ENCODE data around the gene COQ9.

COQ9 gene

GRCh38 chr16:57489229-57489628 lies 42.0 kb downstream of the COQ9 start:
- TF ChIP-seq, protein P1, sequence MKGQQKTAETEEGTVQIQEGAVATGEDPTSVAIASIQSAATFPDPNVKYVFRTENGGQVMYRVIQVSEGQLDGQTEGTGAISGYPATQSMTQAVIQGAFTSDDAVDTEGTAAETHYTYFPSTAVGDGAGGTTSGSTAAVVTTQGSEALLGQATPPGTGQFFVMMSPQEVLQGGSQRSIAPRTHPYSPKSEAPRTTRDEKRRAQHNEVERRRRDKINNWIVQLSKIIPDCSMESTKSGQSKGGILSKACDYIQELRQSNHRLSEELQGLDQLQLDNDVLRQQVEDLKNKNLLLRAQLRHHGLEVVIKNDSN (IDR thresholded peaks at IDR 0.05), result no peak
- TF ChIP-seq CEBPB (IDR thresholded peaks at IDR 0.05) (no peak), EGR1 (IDR thresholded peaks at IDR 0.05) (no peak), MAX (IDR thresholded peaks at IDR 0.05) (no peak), CREB1 (IDR thresholded peaks at IDR 0.05; ENCODE audit: low read depth) (no peak), TAF1 (IDR thresholded peaks at IDR 0.05; ENCODE audit: low read depth) (no peak), EP300 (IDR thresholded peaks at IDR 0.05; ENCODE audit: borderline replicate concordance) (no peak), RAD21 (IDR thresholded peaks at IDR 0.05; ENCODE audit: low read depth) (no peak), ZBTB7A (IDR thresholded peaks at IDR 0.05; ENCODE audit: low read depth) (no peak), FOXM1 (IDR thresholded peaks at IDR 0.05; ENCODE audit: borderline replicate concordance, low read depth) (no peak), TCF12 (IDR thresholded peaks at IDR 0.05; ENCODE audit: low read depth) (no peak), YY1 (IDR thresholded peaks at IDR 0.05; ENCODE audit: low read depth) (no peak), REST (IDR thresholded peaks at IDR 0.05; ENCODE audit: low read depth) (no peak), TEAD4 (IDR thresholded peaks at IDR 0.05) (no peak), NFIC (IDR thresholded peaks at IDR 0.05) (no peak)

DNA sequence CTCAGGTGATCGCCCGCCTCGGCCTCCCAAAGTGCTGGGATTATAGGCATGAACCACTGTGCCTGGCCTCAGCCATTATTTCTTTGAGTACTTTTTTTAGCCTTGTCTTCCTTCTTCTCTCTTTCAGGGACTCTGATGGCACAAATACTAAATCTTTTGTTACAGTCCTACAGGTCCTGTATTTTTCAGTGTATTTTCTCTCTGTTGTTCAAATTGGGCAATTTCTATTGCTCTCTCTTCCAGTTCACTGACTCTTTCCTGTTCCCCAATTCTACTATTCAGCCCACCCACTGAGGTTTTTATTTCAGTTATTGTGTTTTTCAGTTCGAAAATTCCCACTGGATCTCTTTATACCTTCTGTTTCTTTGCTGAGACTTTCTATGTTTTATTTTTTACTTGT lies 46.5 kb downstream of the COQ9 start:
- no peak for TF ChIP-seq TEAD4 (IDR thresholded peaks at IDR 0.05)
- TF ChIP-seq NFIC (IDR thresholded peaks at IDR 0.05), result no peak
- TF ChIP-seq TAF1 (IDR thresholded peaks at IDR 0.05; ENCODE audit: low read depth), result no peak
- TF ChIP-seq MAX (IDR thresholded peaks at IDR 0.05), result no peak
- no peak for TF ChIP-seq ZBTB7A (IDR thresholded peaks at IDR 0.05; ENCODE audit: low read depth)
- TF ChIP-seq, protein P1 (IDR thresholded peaks at IDR 0.05), result no peak
- TF ChIP-seq FOXM1 (IDR thresholded peaks at IDR 0.05; ENCODE audit: borderline replicate concordance, low read depth), result no peak
- TF ChIP-seq TCF12 (IDR thresholded peaks at IDR 0.05; ENCODE audit: low read depth), result no peak

DNA sequence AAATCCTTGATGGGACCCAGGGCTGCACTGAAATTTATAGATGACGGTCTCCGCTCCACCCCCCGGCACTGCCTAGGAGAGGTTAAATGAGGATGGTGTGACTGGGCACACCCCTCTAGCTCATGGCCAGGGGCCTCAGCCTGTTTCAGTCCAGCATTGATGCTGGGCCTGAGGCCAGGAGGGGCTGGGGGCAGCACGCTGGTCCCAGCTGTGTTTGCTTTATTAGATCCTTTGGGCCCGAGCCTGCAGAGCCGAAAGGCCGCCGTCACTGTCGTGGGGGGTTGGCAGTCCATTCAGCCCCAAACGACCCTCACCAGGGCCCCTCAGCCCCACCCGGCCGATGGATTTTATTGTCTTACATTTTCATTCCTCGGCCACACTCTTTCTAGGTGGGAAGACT lies 49.8 kb downstream of the COQ9 start:
- TF ChIP-seq ZBTB7A (IDR thresholded peaks at IDR 0.05; ENCODE audit: low read depth) (no peak), RAD21 (IDR thresholded peaks at IDR 0.05; ENCODE audit: low read depth) (no peak), YY1 (IDR thresholded peaks at IDR 0.05; ENCODE audit: low read depth) (no peak), TEAD4 (IDR thresholded peaks at IDR 0.05) (no peak), EP300 (IDR thresholded peaks at IDR 0.05; ENCODE audit: borderline replicate concordance) (no peak), NFIC (IDR thresholded peaks at IDR 0.05) (no peak), EGR1 (IDR thresholded peaks at IDR 0.05) (no peak), REST (IDR thresholded peaks at IDR 0.05; ENCODE audit: low read depth) (no peak), FOXM1 (IDR thresholded peaks at IDR 0.05; ENCODE audit: borderline replicate concordance, low read depth) (no peak), TAF1 (IDR thresholded peaks at IDR 0.05; ENCODE audit: low read depth) (no peak), CREB1 (IDR thresholded peaks at IDR 0.05; ENCODE audit: low read depth) (no peak), MAX (IDR thresholded peaks at IDR 0.05) (no peak), CEBPB (IDR thresholded peaks at IDR 0.05) (no peak), TCF12 (IDR thresholded peaks at IDR 0.05; ENCODE audit: low read depth) (no peak)
- TF ChIP-seq, protein P1 (IDR thresholded peaks at IDR 0.05), result no peak

DNA sequence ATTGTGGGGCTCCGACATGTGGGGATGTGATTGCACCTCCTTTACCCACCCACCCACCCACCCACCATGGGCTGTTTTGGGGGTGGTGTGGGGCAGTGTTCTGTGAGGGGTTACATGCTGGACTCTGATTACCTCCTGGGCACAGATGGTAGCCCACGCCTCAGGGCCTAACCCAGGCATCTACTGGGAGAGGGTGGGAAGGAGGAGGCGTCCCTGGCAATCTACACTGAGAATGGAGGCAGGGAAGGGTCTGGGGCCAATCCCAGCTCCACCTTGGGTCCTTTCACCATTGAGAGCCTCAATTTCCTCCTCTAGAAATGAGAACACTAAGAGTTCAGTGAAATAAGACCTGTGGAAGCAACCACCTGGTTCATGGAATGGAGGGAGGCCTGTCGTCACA lies 50.8 kb downstream of the COQ9 start:
- TF ChIP-seq ZBTB7A (IDR thresholded peaks at IDR 0.05; ENCODE audit: low read depth) (no peak), TEAD4 (IDR thresholded peaks at IDR 0.05) (no peak), CEBPB (IDR thresholded peaks at IDR 0.05) (no peak), YY1 (IDR thresholded peaks at IDR 0.05; ENCODE audit: low read depth) (no peak), EP300 (IDR thresholded peaks at IDR 0.05; ENCODE audit: borderline replicate concordance) (no peak), TAF1 (IDR thresholded peaks at IDR 0.05; ENCODE audit: low read depth) (no peak), EGR1 (IDR thresholded peaks at IDR 0.05) (no peak), NFIC (IDR thresholded peaks at IDR 0.05) (no peak), RAD21 (IDR thresholded peaks at IDR 0.05; ENCODE audit: low read depth) (no peak), FOXM1 (IDR thresholded peaks at IDR 0.05; ENCODE audit: borderline replicate concordance, low read depth) (no peak), TCF12 (IDR thresholded peaks at IDR 0.05; ENCODE audit: low read depth) (no peak)

GRCh38 chr16:57500578-57501111 lies 53.4 kb downstream of the COQ9 start:
- TF ChIP-seq TAF1 (IDR thresholded peaks at IDR 0.05; ENCODE audit: low read depth), result no peak
- no peak for TF ChIP-seq FOXM1 (IDR thresholded peaks at IDR 0.05; ENCODE audit: borderline replicate concordance, low read depth)
- TF ChIP-seq CREB1 (IDR thresholded peaks at IDR 0.05; ENCODE audit: low read depth), result no peak
- TF ChIP-seq NFIC (IDR thresholded peaks at IDR 0.05), result no peak
- TF ChIP-seq EP300 (IDR thresholded peaks at IDR 0.05; ENCODE audit: borderline replicate concordance), result no peak
- TF ChIP-seq, protein P1 (IDR thresholded peaks at IDR 0.05), result no peak
- TF ChIP-seq EGR1 (IDR thresholded peaks at IDR 0.05), result no peak
- no peak for TF ChIP-seq CEBPB (IDR thresholded peaks at IDR 0.05)
- no peak for TF ChIP-seq TEAD4 (IDR thresholded peaks at IDR 0.05)
- TF ChIP-seq REST (IDR thresholded peaks at IDR 0.05; ENCODE audit: low read depth), result no peak

Data from Ishikawa (cell line).